Right cardiac atrium (tissue), 5 donors: ENCODE data around the gene SMG6. TPM values are rescaled to one million over a fixed set of nuclear protein-coding genes. Genes with fewer than 3 reads are reported as not detected.
A peak's percentile ranks its signal among the peaks of the same experiment; 100 is the strongest.

ENCODE experiments used
- ATAC-seq, 2 donors: fragments of 200-7000 bp; cut with Tn5 transposase; one replicate each; pipeline versions ENCODE4 v1.8.0 to v1.9.1; 2020; ENCODE audit warnings: moderate library complexity in 2 of 2, mild to moderate bottlenecking in 1 of 2
- DNase-seq, 3 donors: peaks; one replicate each; pipeline ENCODE4 v3.0.0-alpha.2; 2020
- H3K27ac ChIP-seq: one replicate; pipeline ENCODE4 v1.5.1; 2013; ENCODE audit warnings: mild to moderate bottlenecking, low read length, control low read depth, moderate library complexity
- H3K27me3 ChIP-seq: one replicate; pipeline ENCODE4 v1.6.1; 2013; ENCODE audit not compliant: control insufficient read depth, insufficient read depth
- H3K4me1 ChIP-seq: one replicate; pipeline ENCODE4 v1.6.1; 2013; ENCODE audit warnings: low read length; ENCODE audit not compliant: control insufficient read depth, insufficient read depth
- H3K4me3 ChIP-seq: one replicate; pipeline ENCODE4 v1.5.1; 2013; ENCODE audit warnings: low read length, control low read depth
- H3K9me3 ChIP-seq: one replicate; pipeline ENCODE4 v1.6.1; 2013; ENCODE audit warnings: low read length; ENCODE audit not compliant: control insufficient read depth
- WGBS: extraction: QIAGEN DNeasy Blood & Tissue Kit; methylation state at CpG from one replicate; pipeline ENCODE4 v1.1.7; 2013; 5-methylcytosine and 5-hydroxymethylcytosine counted together
- intact Hi-C, 4 donors: fragments of 100-400 bp; cut with DNase I; formaldehyde crosslinking; loops; one replicate each; pipeline versions ENCODE4 v1.11.0 to v1.14.0; 2022 to 2023
- polyA plus RNA-seq: library from polyadenylated mRNA; stranded (reverse); fragments of 200-250 nt; gene quantifications from one replicate; pipeline ENCODE4 v1.2.3, GENCODE V29; 2013
- total RNA-seq, 4 donors: library from RNA; stranded (reverse); fragmentation: NEBNext Ultra II Directional; extraction: Animal tissue kit (Norgen Biotek cat#: 25700); gene quantifications; one replicate each; pipeline ENCODE4 v1.2.1, GENCODE V29; 2021
- donor health status: healthy with polysubstance abuse.
- donor health status: DM: no; HTN: yes; CAD: no.
- donor health status: DM: no; HTN: no; CAD: no.
- donor health status: DM: no; HTN: yes; CAD: no; lungs with severe emphysema.
- donor health status: DM: yes; HTN: yes; CAD: no.

SMG6 gene
- total and polyA plus RNA-seq, 5 donors: 18.7 to 36.0 (median 27.6) TPM

DNA sequence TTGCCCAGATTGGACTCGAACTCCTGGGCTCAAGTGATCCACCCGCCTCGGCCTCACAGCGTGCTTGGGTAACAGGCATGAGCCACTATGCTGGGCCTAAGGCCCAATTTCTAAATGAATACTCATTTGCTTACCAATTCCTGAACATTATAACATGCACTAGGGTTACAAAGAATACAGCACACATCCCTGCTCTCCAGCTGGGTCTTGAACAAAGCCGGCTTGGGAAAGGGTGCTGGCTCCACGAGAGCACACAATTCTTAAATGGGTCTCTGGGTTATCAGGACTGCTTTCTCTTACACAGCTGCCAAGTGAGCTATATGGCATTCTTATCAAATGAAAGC lies 190.3 kb downstream of the SMG6 start:
- Histone ChIP-seq H3K4me1 (peaks cover under 1% of the 10 kb centered on the region), H3K9me3 (no peaks in the 10 kb centered on the region), H3K27me3 (no peaks in the 10 kb centered on the region), H3K27ac (no peak overlapping the region), H3K4me3 (no peak overlapping the region)
- DNase-seq (no peak), ATAC-seq (no peak)
- intact Hi-C loops: no loop called here
- 81% methylated on average over 6 of the region's 6 CpGs for WGBS

DNA sequence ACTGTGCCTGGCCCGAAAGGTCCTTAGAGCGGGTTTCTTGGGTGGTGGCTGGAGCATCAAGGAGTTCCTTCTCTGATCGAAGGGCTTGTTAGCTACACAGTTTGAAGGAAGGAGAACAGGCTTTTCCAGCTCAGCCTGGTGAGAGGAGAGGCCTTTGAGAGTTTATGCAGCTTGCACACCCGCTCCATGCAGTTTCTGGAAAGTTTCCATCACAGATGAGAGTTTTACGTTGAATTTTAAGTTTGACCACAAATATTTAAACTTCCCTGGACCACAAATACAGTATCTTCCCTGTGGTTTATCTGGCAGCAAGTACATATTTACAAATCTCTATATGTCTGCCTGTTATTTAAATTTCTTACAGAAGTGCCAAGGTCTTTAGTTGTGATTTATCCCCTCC lies 191.9 kb downstream of the SMG6 start:
- no peak for ATAC-seq
- no peak for DNase-seq
- no peaks in the 10 kb centered on the region for H3K9me3 ChIP-seq
- peaks cover 8% of the 10 kb centered on the region for H3K4me1 ChIP-seq
- WGBS: 94% methylated on average over 5 of the region's 5 CpGs
- H3K27ac ChIP-seq: no peak overlapping the region
- no peak overlapping the region for H3K4me3 ChIP-seq
- no peaks in the 10 kb centered on the region for H3K27me3 ChIP-seq
- intact Hi-C loops: no loop called here

DNA sequence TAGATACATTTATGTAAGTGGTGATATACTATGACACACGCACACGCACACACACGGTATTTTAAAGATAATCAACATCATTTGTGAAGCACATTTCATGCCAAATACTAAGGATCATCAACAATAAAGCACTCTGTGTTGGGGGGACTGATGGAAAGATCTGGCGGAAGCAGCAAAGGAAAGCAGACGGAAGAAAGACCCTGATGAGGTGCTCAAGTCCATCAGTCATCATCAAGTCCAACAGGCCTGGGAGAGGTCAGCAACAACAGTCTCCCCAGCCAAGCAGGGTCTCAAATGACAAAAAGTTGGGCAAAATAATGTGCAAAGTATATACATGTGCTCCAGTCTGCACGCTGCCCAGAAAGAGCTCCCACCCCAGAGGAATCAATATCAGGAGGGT lies 193.1 kb downstream of the SMG6 start:
- no peak overlapping the region for H3K4me3 ChIP-seq
- no peak for DNase-seq
- no peaks in the 10 kb centered on the region for H3K9me3 ChIP-seq
- no peak for ATAC-seq
- peaks cover 12% of the 10 kb centered on the region for H3K4me1 ChIP-seq
- intact Hi-C loops: no loop called here
- H3K27me3 ChIP-seq: no peaks in the 10 kb centered on the region
- H3K27ac ChIP-seq: no peak overlapping the region
- 91% methylated on average over 6 of the region's 6 CpGs for WGBS

DNA sequence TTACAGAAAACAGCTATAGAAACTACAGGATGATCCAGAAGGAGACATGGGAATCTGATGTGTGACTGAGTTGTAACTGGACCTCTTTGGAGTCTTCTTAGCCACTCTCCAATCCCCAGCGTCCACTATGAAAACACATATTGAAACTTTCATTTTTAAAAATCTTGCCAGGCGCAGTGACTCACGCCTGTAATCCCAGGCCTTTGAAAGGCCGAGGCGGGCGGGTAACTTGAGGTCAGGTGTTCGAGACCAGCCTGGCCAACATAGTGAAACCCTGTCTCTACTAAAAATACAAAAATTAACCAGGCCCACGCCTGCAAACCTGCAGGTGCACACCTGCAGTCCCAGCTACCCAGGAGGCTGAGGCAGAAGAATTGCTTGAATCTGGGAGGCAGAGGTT lies 195.4 kb downstream of the SMG6 start:
- H3K27ac ChIP-seq: no peak overlapping the region
- no peaks in the 10 kb centered on the region for H3K9me3 ChIP-seq
- no peaks in the 10 kb centered on the region for H3K27me3 ChIP-seq
- no peak for ATAC-seq
- DNase-seq: no peak
- intact Hi-C loops: no loop called here
- no peak overlapping the region for H3K4me3 ChIP-seq
- WGBS: 79% methylated on average over 8 of the region's 8 CpGs
- H3K4me1 ChIP-seq: peaks cover 13% of the 10 kb centered on the region

DNA sequence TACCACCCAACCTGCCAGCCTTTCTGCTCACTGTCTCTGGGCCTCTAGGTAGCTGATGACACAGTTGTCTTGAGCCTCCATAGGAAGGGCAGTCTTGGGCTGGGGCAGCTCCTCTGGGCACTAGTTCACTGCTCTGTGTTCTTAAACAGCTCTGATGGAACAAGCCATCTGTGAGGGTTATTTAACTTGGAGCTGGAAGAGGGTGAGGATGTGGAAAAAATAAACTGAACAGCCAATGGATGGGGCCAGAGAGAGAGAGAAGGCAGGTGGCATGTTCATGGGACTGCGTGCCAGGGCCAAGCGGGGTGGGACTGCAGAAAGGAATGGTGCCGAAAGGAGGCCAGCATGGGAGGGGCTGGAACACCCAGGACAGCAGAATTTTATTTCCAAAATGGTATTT lies 196.1 kb downstream of the SMG6 start:
- 42% methylated on average over 3 of the region's 3 CpGs for WGBS
- no peaks in the 10 kb centered on the region for H3K27me3 ChIP-seq
- no peak overlapping the region for H3K4me3 ChIP-seq
- ATAC-seq (peak; percentile 66 to 82), DNase-seq (peak; percentile 36 to 83 (median 70))
- intact Hi-C loops: no loop called here
- H3K4me1 ChIP-seq: peaks cover 15% of the 10 kb centered on the region
- H3K27ac ChIP-seq: peak overlapping the region; percentile 63
- no peaks in the 10 kb centered on the region for H3K9me3 ChIP-seq

DNA sequence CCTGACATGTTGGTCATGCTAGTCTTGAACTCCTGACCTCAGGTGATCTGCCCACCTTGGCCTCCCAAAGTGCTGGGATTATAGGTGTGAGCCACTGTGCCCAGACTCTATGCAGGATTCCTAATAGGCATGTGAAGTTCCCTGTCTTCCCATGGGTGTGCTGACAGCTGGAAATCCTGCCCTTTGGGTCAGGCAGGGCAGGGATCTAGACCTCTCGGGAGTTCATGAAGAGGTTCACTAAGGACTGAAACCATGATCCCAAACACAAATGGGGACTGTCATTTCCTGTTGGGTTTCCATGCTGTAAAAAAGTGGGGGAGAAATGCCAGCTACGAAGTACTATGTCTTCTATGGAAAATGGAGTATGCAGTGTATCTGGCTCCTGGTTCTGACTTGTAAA lies 196.5 kb downstream of the SMG6 start:
- H3K27ac ChIP-seq: peak overlapping the region; percentile 63
- ATAC-seq: peak in 1 of 2 donors; percentile 21
- intact Hi-C loops: no loop called here

DNA sequence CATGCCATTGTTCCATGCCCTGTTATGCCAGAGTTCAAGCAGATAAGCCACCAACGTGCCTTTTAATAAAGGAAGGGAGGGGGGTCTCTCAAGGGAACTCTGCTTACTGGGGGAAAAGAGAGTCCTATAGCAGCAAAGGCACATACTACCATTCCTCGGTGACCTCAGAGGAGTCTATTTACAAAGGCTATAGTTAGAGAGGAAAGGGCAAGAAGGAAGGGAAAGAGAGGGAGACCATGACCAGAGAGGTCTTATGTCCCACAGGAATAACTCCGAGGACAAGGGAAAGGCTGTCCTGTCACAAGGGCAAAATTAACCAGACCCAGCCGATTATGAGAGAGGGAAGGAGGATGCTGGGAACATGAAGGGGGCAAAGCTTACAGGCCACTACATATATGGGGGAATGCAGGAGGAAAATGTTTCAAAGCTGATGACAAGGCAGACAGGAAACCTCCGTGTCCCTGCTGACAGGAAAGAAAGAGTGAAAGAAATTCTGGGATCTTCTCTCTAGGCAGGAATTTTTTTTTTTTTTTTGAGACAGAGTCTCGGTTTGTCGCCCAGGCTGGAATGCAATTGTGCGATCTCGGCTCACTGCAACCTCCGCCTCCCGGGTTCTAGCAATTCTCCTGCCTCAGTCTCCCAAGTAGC lies 197.2 kb downstream of the SMG6 start:
- Histone ChIP-seq H3K9me3 (no peaks in the 10 kb centered on the region), H3K27ac (peak overlapping the region; percentile 63), H3K27me3 (no peaks in the 10 kb centered on the region), H3K4me1 (peaks cover 17% of the 10 kb centered on the region), H3K4me3 (no peak overlapping the region)
- WGBS: 32% methylated on average over 11 of the region's 11 CpGs
- intact Hi-C loops: no loop called here
- ATAC-seq (peak; percentile 47 to 56), DNase-seq (no peak)

More for the DNA sequence above, 196.5 kb downstream of the SMG6 start:
- no peaks in the 10 kb centered on the region for H3K9me3 ChIP-seq
- H3K4me1 ChIP-seq: peaks cover 15% of the 10 kb centered on the region
- DNase-seq: no peak
- no peaks in the 10 kb centered on the region for H3K27me3 ChIP-seq
- 71% methylated on average over 2 of the region's 2 CpGs for WGBS
- no peak overlapping the region for H3K4me3 ChIP-seq

DNA sequence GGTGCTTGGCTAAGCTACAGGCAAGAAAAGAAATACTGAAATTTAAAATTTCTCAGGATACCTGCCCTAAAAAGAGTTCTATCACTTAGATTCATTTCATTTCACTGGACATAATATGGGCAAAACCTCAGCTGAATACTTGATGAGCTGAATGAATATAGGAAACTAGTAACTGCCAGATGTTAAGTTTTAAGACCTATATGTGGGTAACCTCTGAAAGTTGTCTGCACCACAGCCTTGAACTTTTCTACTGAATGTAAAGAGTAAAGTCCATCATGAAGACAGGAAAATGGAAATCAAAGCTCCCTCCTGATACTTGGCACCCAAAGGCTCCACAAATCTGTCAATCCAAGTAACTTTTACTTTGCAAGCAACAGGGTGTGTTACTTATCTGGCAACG lies 197.9 kb downstream of the SMG6 start:
- H3K9me3 ChIP-seq: no peaks in the 10 kb centered on the region
- WGBS: 73% methylated on average over 1 of the region's 1 CpG
- ATAC-seq: no peak
- no peaks in the 10 kb centered on the region for H3K27me3 ChIP-seq
- no peak overlapping the region for H3K4me3 ChIP-seq
- peaks cover 17% of the 10 kb centered on the region for H3K4me1 ChIP-seq
- no peak for DNase-seq
- intact Hi-C loops: no loop called here
- H3K27ac ChIP-seq: no peak overlapping the region

DNA sequence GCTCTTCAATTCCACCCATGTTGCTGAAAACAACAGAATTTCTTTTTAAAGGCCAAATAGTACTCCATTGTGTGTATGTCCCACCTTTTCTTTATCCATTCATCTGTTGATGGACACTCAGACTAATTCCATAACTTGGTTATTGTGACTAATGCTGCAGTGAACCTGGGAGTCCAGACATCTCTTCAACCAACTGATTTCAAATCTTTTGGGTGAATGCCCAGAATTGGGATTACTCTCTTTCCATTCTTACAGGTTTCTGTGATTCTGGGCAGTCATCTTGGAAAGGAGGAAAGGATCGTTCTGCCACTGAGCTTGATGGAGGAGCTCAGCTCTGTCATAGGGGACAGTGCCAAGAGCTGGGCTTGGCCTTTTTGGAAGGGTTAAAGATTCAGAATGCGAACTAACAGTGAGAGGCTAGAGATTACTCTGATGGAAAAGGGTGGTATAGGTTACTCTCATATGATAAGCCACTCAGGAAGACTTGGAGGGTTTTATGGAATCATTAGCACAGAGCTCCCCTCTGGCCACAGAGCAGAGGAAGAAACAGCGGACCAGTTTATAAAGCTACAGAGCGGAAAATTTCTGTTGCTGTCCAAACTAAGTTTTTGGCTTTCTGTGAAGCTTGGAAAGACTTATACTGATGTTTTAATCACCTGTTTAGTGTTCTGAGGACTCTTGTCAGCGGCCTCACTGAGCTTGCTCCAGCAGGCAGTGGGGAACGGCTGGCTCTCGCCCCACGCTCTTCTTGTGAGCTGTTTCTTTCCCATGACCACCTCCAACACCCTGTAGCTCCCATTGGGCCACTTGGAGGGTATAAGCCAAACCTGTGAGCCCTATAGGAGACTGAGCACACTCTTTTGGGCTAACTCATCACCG lies 200.4 kb downstream of the SMG6 start:
- WGBS: 79% methylated on average over 9 of the region's 9 CpGs
- H3K27ac ChIP-seq: no peak overlapping the region

DNA sequence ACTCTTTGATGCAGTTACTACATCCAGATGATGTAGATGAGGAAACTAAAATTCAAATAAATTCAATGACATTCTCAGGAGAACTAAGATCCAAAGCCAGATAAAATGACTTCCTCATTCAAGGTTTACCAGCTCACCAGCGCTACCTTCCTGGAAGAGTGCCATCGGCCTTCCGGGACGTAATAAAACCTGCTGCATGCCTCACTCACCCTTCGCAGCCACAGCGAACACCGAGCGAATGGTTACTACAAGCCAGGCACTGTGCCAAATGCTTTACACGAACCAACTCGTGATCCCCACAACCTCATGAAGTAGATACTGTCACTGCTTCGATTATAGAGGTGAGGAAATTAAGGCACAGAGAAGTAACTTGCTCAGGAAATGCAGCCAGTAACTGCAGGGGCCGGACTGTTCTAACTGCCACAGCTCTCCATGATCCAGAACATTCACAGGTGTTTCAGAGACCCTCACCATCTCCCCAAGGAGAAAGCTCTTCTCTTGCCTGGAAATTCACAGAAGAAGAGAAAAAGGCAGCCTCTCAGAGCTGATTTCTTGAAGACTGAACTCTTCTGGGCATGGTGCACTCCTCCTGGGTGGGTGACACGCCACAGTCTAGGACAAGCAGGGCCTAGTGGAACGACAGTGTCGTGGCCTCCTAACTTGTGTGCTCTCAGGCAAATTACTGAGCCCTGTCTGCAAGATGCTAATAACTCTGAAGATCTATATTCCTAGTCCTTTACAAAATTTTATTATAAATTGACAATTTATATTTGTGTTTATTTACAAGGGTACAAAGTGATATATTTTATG lies 201.9 kb downstream of the SMG6 start:
- intact Hi-C loops: no loop called here
- Histone ChIP-seq H3K4me3 (no peak overlapping the region), H3K9me3 (no peaks in the 10 kb centered on the region), H3K27ac (no peak overlapping the region), H3K27me3 (no peaks in the 10 kb centered on the region), H3K4me1 (peaks cover 10% of the 10 kb centered on the region)
- ATAC-seq: no peak
- WGBS: 48% methylated on average over 15 of the region's 15 CpGs
- DNase-seq: no peak

More for the DNA sequence above, 200.4 kb downstream of the SMG6 start:
- intact Hi-C loops: no loop called here
- ATAC-seq (peak in 1 of 2 donors; percentile 57), DNase-seq (no peak)
- Histone ChIP-seq H3K4me3 (no peak overlapping the region), H3K9me3 (no peaks in the 10 kb centered on the region), H3K27me3 (no peaks in the 10 kb centered on the region), H3K4me1 (peaks cover 16% of the 10 kb centered on the region)

DNA sequence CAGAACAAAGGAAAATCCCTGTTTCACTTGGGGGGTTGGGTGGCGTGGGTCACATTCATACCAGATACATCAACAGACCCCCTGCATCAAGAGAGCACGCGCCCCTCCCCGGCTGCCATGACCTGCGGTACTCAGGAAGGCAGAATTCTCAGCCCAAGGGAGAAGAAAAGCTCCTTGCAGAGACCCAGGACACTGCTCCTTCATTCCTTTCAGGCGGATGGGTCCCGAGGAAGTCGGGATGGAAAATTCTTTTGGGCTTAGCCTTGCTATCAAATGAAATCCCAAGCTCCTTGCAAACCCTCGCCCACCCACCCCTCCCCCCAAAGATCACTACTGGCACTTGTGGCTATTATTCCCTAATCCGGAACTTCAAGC lies 208.1 kb downstream of the SMG6 start:
- no peak overlapping the region for H3K4me3 ChIP-seq
- peak overlapping the region; percentile 3 for H3K27ac ChIP-seq
- intact Hi-C loops: loop anchor here in 2 of 4 donors (5.0 to 10.0 kb wide), 3 partner anchors 79 to 147 kb away; no protein-coding TSS in a partner anchor
- H3K4me1 ChIP-seq: peaks cover 7% of the 10 kb centered on the region
- no peaks in the 10 kb centered on the region for H3K9me3 ChIP-seq
- 81% methylated on average over 10 of the region's 10 CpGs for WGBS
- ATAC-seq: no peak
- no peaks in the 10 kb centered on the region for H3K27me3 ChIP-seq
- no peak for DNase-seq
